ENCODE measurements around the gene ZFAND4. TPM values are rescaled to one million over a fixed set of nuclear protein-coding genes. Genes with fewer than 3 reads are reported as not detected.

The ZFAND4 gene
- total RNA-seq, 1 experiment from 2014 or later: 17.2 TPM

- Histone ChIP-seq H3K4me1 (ENCODE audit: insufficient read depth, low read length) (no peaks in the 10 kb centered on the region), H4K91ac (ENCODE audit: insufficient read length, low read depth, low read length) (no peak overlapping the region), H3K27me3 (ENCODE audit: insufficient read depth, low read length) (no peaks in the 10 kb centered on the region), H4K5ac (ENCODE audit: insufficient read length, low read depth, low read length) (no peak overlapping the region), H3K56ac (ENCODE audit: insufficient read length, low read depth, low read length) (no peak overlapping the region), H2BK120ac (ENCODE audit: low read depth, low read length, poor library complexity, severe bottlenecking) (no peak overlapping the region), H3K79me2 (ENCODE audit: insufficient read depth, low read length) (no peaks in the 10 kb centered on the region), H3K79me1 (ENCODE audit: insufficient read depth, low read depth, low read length, poor library complexity, severe bottlenecking) (no peaks in the 10 kb centered on the region), H3K14ac (ENCODE audit: insufficient read depth, low read length) (no peak overlapping the region), H4K20me1 (ENCODE audit: control insufficient read depth, insufficient read depth, insufficient read length) (no peaks in the 10 kb centered on the region), H3K4ac (ENCODE audit: low read depth, low read length) (no peak overlapping the region), H3K9ac (ENCODE audit: extremely low read depth, insufficient read length, low read length) (no peak overlapping the region), H3K4me2 (ENCODE audit: insufficient read depth, insufficient read length, low read length) (no peak overlapping the region), H3K23ac (ENCODE audit: insufficient read length, low read depth, low read length) (no peak overlapping the region), H3K18ac (ENCODE audit: insufficient read length, low read depth, low read length) (no peak overlapping the region), H3K9me3 (ENCODE audit: control insufficient read depth, low read depth, low read length) (no peaks in the 10 kb centered on the region), H2BK15ac (ENCODE audit: low read depth, low read length) (no peak overlapping the region), H2BK5ac (ENCODE audit: insufficient read length, low read length) (no peak overlapping the region), H3K23me2 (ENCODE audit: insufficient read length, low read depth, low read length, poor library complexity, severe bottlenecking) (no peaks in the 10 kb centered on the region), H3T11ph (ENCODE audit: low read length) (no peak overlapping the region), H2AK5ac (ENCODE audit: insufficient read length, low read length) (no peak overlapping the region), H2AFZ (ENCODE audit: low read length) (no peak overlapping the region), H3K27ac (ENCODE audit: insufficient read length, low read depth, low read length) (no peak overlapping the region), H2BK12ac (ENCODE audit: insufficient read length, low read depth, low read length) (no peak overlapping the region), H2BK20ac (ENCODE audit: low read depth, low read length, poor library complexity, severe bottlenecking) (no peak overlapping the region), H4K8ac (replicated peaks; ENCODE audit: insufficient read length, low read depth, low read length) (no peak overlapping the region)
- Mint-ChIP-seq H3K27ac (peak overlapping the region in 1 of 3 experiments; percentile 52; a peak in 1 of 7 replicates), H3K36me3 (ENCODE audit: insufficient read depth in 1 of 3, low read depth in 3 of 3) (peaks cover 0 to 9% (median 0%) of the 10 kb centered on the region in 3 experiments; a peak in 2 of 7 replicates), H3K9me3 (no peaks in the 10 kb centered on the region), H3K4me3 (no peak overlapping the region), H3K4me1 (no peaks in the 10 kb centered on the region), H3K27me3 (ENCODE audit: low read depth) (no peaks in the 10 kb centered on the region)
- no CpG with 5 or more reads among the region's 6 CpGs for WGBS (ENCODE audit: extremely low coverage, insufficient read length, low lambda C conversion rate)
- no peak for TF ChIP-seq CTCF (conservative IDR thresholded peaks at IDR 0.05)
- DNase-seq: no peak
Observed at GRCh38 chr10:45624724-45625123, 47.8 kb downstream of the ZFAND4 start.

All from H9 (cell line).